OCI-LY7 (cell line): Measurements from ENCODE around the gene ZCRB1.

Source experiments
- CTCF ChIP-seq: fragments of 200-600 bp; sonication (generic); conservative IDR thresholded peaks from 2 replicates; pipeline ENCODE4 v1.5.1; 2014; ENCODE audit warnings: mild to moderate bottlenecking, antibody characterized with exemption, low read length, moderate library complexity, mixed read lengths
- EZH2phosphoT487 ChIP-seq: fragments of 200-600 bp; sonication (generic); IDR thresholded peaks from 2 replicates; pipeline ENCODE4 v1.6.1; 2018; ENCODE audit warnings: low read depth, borderline replicate concordance, mild to moderate bottlenecking, mixed run types, antibody characterized with exemption, low read length, moderate library complexity, mixed read lengths

DNA sequence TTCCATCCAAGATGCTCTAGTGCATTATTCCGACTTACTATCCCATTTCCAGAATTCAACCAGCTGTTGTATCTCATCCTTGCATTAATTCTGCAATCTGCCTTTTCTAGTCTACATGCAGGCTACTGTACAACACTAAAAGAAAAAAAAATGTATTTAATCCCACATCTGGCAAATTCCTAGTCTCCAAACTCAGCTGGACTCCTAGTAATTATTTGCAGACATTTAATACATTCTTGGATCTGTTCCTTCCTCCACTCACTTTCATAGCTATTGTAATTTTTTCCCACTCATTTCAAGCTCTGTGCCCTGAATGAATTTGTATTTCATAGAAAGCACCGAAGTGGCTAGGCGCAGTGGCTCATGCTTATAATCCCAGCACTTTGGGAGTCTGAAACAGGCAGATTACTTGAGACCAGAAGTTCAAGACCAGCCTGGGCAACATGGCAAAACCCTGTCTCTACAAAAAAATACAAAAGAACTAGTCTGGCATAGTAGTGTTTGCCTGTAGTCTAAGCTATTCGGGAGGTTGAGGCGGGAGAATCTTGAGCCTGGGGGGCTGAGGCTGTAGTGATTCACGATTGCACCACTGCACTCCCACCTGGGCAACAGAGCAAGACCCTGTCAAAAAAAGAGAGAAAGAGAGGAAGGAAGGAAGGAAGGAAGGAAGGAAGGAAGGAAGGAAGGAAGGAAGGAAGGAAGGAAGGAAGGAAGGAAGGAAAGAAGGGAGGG is 48.3 kb downstream of the ZCRB1 start:
- TF ChIP-seq CTCF (no peak), EZH2phosphoT487 (no peak)
